ENCODE results near the gene VPREB1. TPM values are rescaled to one million over a fixed set of nuclear protein-coding genes. Genes with fewer than 3 reads are reported as not detected.

The VPREB1 gene
- total RNA-seq, 1 experiment from 2014 or later: not detected

- POLR2A ChIA-PET (ENCODE audit: unreplicated experiment): no interaction called here
- Histone ChIP-seq H3F3A (ENCODE audit: low read length, unreplicated experiment) (no peaks in the 10 kb centered on the region), H3K4me2 (ENCODE audit: low read length) (no peak overlapping the region), H3K27ac (ENCODE audit: low read length) (no peak overlapping the region), H3K4me1 (ENCODE audit: insufficient read depth, low read length) (no peaks in the 10 kb centered on the region), H3K36me3 (ENCODE audit: low read depth, low read length) (no peaks in the 10 kb centered on the region; the same call in 1 of the 2 replicates), H3K9ac (ENCODE audit: low read length) (no peak overlapping the region), H3K9me2 (replicated peaks; ENCODE audit: low read length) (no peaks in the 10 kb centered on the region), H3K79me2 (ENCODE audit: low read length) (no peaks in the 10 kb centered on the region), H2AFZ (ENCODE audit: low read length) (no peak overlapping the region), H3K4me3 (ENCODE audit: low read length) (no peak overlapping the region), H3K9me3 (ENCODE audit: low read length) (no peaks in the 10 kb centered on the region), H3K27me3 (ENCODE audit: low read length) (peaks cover 18% of the 10 kb centered on the region), H4K20me1 (ENCODE audit: low read length) (no peaks in the 10 kb centered on the region)
- CTCF ChIA-PET: no interaction called here
- no TSS peak for BruUV-seq (replicated peaks)
- no peak for DNase-seq
- intact Hi-C loops (cut with micrococcal nuclease): no loop called here
- no peak for ATAC-seq
- TF ChIP-seq CTCF (conservative IDR thresholded peaks at IDR 0.05; ENCODE audit: low read depth, low read length) (no peak), EZH2phosphoT487 (IDR thresholded peaks at IDR 0.05; ENCODE audit: borderline replicate concordance, low read length) (no peak), EZH2 (IDR thresholded peaks at IDR 0.05; ENCODE audit: low read length, unreplicated experiment) (no peak)
Observed at GRCh38 chr22:22196833-22197477, 47.6 kb upstream of the VPREB1 start.

GRCh38 chr22:22197993-22198402, 46.6 kb upstream of the VPREB1 start:
- Histone ChIP-seq H2AFZ (ENCODE audit: low read length) (no peak overlapping the region), H4K20me1 (ENCODE audit: low read length) (no peaks in the 10 kb centered on the region), H3K9me2 (replicated peaks; ENCODE audit: low read length) (no peaks in the 10 kb centered on the region), H3K4me2 (ENCODE audit: low read length) (no peak overlapping the region), H3K27ac (ENCODE audit: low read length) (no peak overlapping the region), H3K36me3 (ENCODE audit: low read depth, low read length) (no peaks in the 10 kb centered on the region; the same call in 1 of the 2 replicates), H3K9ac (ENCODE audit: low read length) (no peak overlapping the region), H3F3A (ENCODE audit: low read length, unreplicated experiment) (no peaks in the 10 kb centered on the region), H3K79me2 (ENCODE audit: low read length) (no peaks in the 10 kb centered on the region), H3K9me3 (ENCODE audit: low read length) (no peaks in the 10 kb centered on the region), H3K4me3 (ENCODE audit: low read length) (no peak overlapping the region), H3K4me1 (ENCODE audit: insufficient read depth, low read length) (no peaks in the 10 kb centered on the region), H3K27me3 (ENCODE audit: low read length) (peaks cover 18% of the 10 kb centered on the region)
- no TSS peak for BruUV-seq (replicated peaks)
- CTCF ChIA-PET: no interaction called here
- POLR2A ChIA-PET (ENCODE audit: unreplicated experiment): no interaction called here
- TF ChIP-seq CTCF (conservative IDR thresholded peaks at IDR 0.05; ENCODE audit: low read depth, low read length): no peak
- TF ChIP-seq EZH2phosphoT487 (IDR thresholded peaks at IDR 0.05; ENCODE audit: borderline replicate concordance, low read length): no peak
- no peak for TF ChIP-seq EZH2 (IDR thresholded peaks at IDR 0.05; ENCODE audit: low read length, unreplicated experiment)
- intact Hi-C loops (cut with micrococcal nuclease): no loop called here
- ATAC-seq: no peak
- no peak for DNase-seq

GRCh38 chr22:22198751-22199150, 45.8 kb upstream of the VPREB1 start:
- H3K36me3 ChIP-seq (ENCODE audit: low read depth, low read length): no peaks in the 10 kb centered on the region; the same call in 1 of the 2 replicates
- peaks cover 18% of the 10 kb centered on the region for H3K27me3 ChIP-seq (ENCODE audit: low read length)
- no peaks in the 10 kb centered on the region for H3K9me2 ChIP-seq (replicated peaks; ENCODE audit: low read length)
- no peaks in the 10 kb centered on the region for H3K79me2 ChIP-seq (ENCODE audit: low read length)
- BruUV-seq (replicated peaks): no TSS peak
- H2AFZ ChIP-seq (ENCODE audit: low read length): no peak overlapping the region
- DNase-seq: no peak
- H4K20me1 ChIP-seq (ENCODE audit: low read length): no peaks in the 10 kb centered on the region
- H3K4me2 ChIP-seq (ENCODE audit: low read length): no peak overlapping the region
- H3F3A ChIP-seq (ENCODE audit: low read length, unreplicated experiment): no peaks in the 10 kb centered on the region
- no peak overlapping the region for H3K4me3 ChIP-seq (ENCODE audit: low read length)
- intact Hi-C loops (cut with micrococcal nuclease): no loop called here
- H3K27ac ChIP-seq (ENCODE audit: low read length): no peak overlapping the region
- no peak for ATAC-seq
- no peak for TF ChIP-seq CTCF (conservative IDR thresholded peaks at IDR 0.05; ENCODE audit: low read depth, low read length)
- no peak for TF ChIP-seq EZH2phosphoT487 (IDR thresholded peaks at IDR 0.05; ENCODE audit: borderline replicate concordance, low read length)
- TF ChIP-seq EZH2 (IDR thresholded peaks at IDR 0.05; ENCODE audit: low read length, unreplicated experiment): no peak
- H3K9ac ChIP-seq (ENCODE audit: low read length): no peak overlapping the region
- ChIA-PET POLR2A (ENCODE audit: unreplicated experiment) (no interaction called here), CTCF (no interaction called here)
- H3K9me3 ChIP-seq (ENCODE audit: low read length): no peaks in the 10 kb centered on the region
- H3K4me1 ChIP-seq (ENCODE audit: insufficient read depth, low read length): no peaks in the 10 kb centered on the region
